Urinary bladder (tissue), 4 donors: ENCODE results near the gene LMX1A. TPM values are rescaled to one million over a fixed set of nuclear protein-coding genes. Genes with fewer than 3 reads are reported as not detected.

ENCODE experiments used
- DNase-seq: peaks from one replicate; pipeline ENCODE4 v3.0.0-alpha.2; 2015; ENCODE audit errors: extremely low spot score
- H3K27ac ChIP-seq: one replicate; pipeline ENCODE4 v1.5.1; 2013; ENCODE audit warnings: low read depth, mild to moderate bottlenecking, moderate library complexity
- H3K36me3 ChIP-seq: one replicate; pipeline ENCODE4 v1.6.1; 2013; ENCODE audit warnings: mild to moderate bottlenecking, moderate library complexity; ENCODE audit not compliant: insufficient read depth
- H3K4me1 ChIP-seq: one replicate; pipeline ENCODE4 v1.6.1; 2013; ENCODE audit warnings: mild to moderate bottlenecking, moderate library complexity; ENCODE audit not compliant: insufficient read depth
- H3K4me3 ChIP-seq: one replicate; pipeline ENCODE4 v1.5.1; 2013; ENCODE audit warnings: low read depth, low read length
- WGBS: extraction: QIAGEN DNeasy Blood & Tissue Kit; methylation state at CpG from one replicate; pipeline ENCODE4 v1.1.7; 2013; 5-methylcytosine and 5-hydroxymethylcytosine counted together
- polyA plus RNA-seq: library from polyadenylated mRNA; stranded (reverse); fragments of 200-250 nt; gene quantifications from one replicate; pipeline ENCODE4 v1.2.3, GENCODE V29; 2013
- total RNA-seq: library from RNA; depleted of rRNA; stranded (reverse); fragments of >200 nt; gene quantifications from one replicate; pipeline ENCODE4 v1.2.3, GENCODE V29; 2014
- donor health status: healthy with polysubstance abuse.
- donor health status: healthy.

LMX1A gene
- total RNA-seq (0.42 TPM), polyA plus RNA-seq (0.29 TPM)

GRCh38 chr1:165355977-165356811, at the start of gene LMX1A:
Gene LMX1A, minus strand, starts transcription at chr1:165356715. Its CDS starts 1,156 bp downstream, at chr1:165355559.
- H3K4me1 ChIP-seq, result no peaks in the 10 kb centered on the region
- H3K27ac ChIP-seq, result no peak within 1 kb of the TSS
- peak within 1 kb of the TSS; percentile 34 for H3K4me3 ChIP-seq
- no peak for DNase-seq
- no peaks in the 10 kb centered on the region for H3K36me3 ChIP-seq
- WGBS, result under 1% methylated on average over 88 of the region's 88 CpGs

GRCh38 chr1:165403835-165404482, 47.4 kb upstream of the LMX1A start:
- Histone ChIP-seq H3K27ac (no peak overlapping the region), H3K4me1 (no peaks in the 10 kb centered on the region), H3K36me3 (no peaks in the 10 kb centered on the region), H3K4me3 (no peak overlapping the region)
- DNase-seq, result no peak
- WGBS, result 43% methylated on average over 3 of the region's 3 CpGs

- no peak for DNase-seq
- Histone ChIP-seq H3K4me3 (no peak overlapping the region), H3K36me3 (no peaks in the 10 kb centered on the region), H3K4me1 (no peaks in the 10 kb centered on the region), H3K27ac (no peak overlapping the region)
- WGBS, result 93% methylated on average over 4 of the region's 4 CpGs
These were observed 46.1 kb upstream of the LMX1A start for GRCh38 chr1:165402517-165403111.

GRCh38 chr1:165397944-165398343, 41.4 kb upstream of the LMX1A start:
- DNase-seq, result no peak
- WGBS, result 31% methylated on average over 4 of the region's 4 CpGs
- Histone ChIP-seq H3K27ac (no peak overlapping the region), H3K36me3 (no peaks in the 10 kb centered on the region), H3K4me3 (no peak overlapping the region), H3K4me1 (no peaks in the 10 kb centered on the region)

- DNase-seq, result no peak
- WGBS, result 85% methylated on average over 4 of the region's 4 CpGs
- Histone ChIP-seq H3K4me3 (no peak overlapping the region), H3K4me1 (no peaks in the 10 kb centered on the region), H3K27ac (no peak overlapping the region), H3K36me3 (no peaks in the 10 kb centered on the region)
These were observed 39.4 kb upstream of the LMX1A start for GRCh38 chr1:165395901-165396300.

- H3K4me1 ChIP-seq, result no peaks in the 10 kb centered on the region
- DNase-seq, result no peak
- no peak overlapping the region for H3K27ac ChIP-seq
- no peak overlapping the region for H3K4me3 ChIP-seq
- H3K36me3 ChIP-seq, result no peaks in the 10 kb centered on the region
These were observed 39.0 kb upstream of the LMX1A start for GRCh38 chr1:165395478-165395877.

- H3K36me3 ChIP-seq, result no peaks in the 10 kb centered on the region
- WGBS, result 17% methylated on average over 19 of the region's 19 CpGs
- DNase-seq, result peak; percentile 67
- no peaks in the 10 kb centered on the region for H3K4me1 ChIP-seq
- H3K27ac ChIP-seq, result no peak overlapping the region
- no peak overlapping the region for H3K4me3 ChIP-seq
These were observed 36.4 kb upstream of the LMX1A start for GRCh38 chr1:165392634-165393571.

- Histone ChIP-seq H3K4me1 (no peaks in the 10 kb centered on the region), H3K4me3 (no peak overlapping the region), H3K27ac (no peak overlapping the region), H3K36me3 (no peaks in the 10 kb centered on the region)
- 93% methylated on average over 2 of the region's 2 CpGs for WGBS
- DNase-seq, result no peak
These were observed 33.1 kb upstream of the LMX1A start for GRCh38 chr1:165389609-165390008.

GRCh38 chr1:165387961-165388360, 31.4 kb upstream of the LMX1A start:
- DNase-seq, result no peak
- 44% methylated on average over 2 of the region's 2 CpGs for WGBS

GRCh38 chr1:165387505-165387904, 31.0 kb upstream of the LMX1A start:
- WGBS, result 82% methylated on average over 2 of the region's 2 CpGs
- peaks cover 1% of the 10 kb centered on the region for H3K4me1 ChIP-seq

More at GRCh38 chr1:165387961-165388360, 31.4 kb upstream of the LMX1A start:
- Histone ChIP-seq H3K4me1 (peaks cover under 1% of the 10 kb centered on the region), H3K27ac (no peak overlapping the region), H3K36me3 (no peaks in the 10 kb centered on the region), H3K4me3 (no peak overlapping the region)

GRCh38 chr1:165383599-165384405, 27.3 kb upstream of the LMX1A start:
- H3K4me1 ChIP-seq, result peaks cover 1% of the 10 kb centered on the region
- WGBS, result 65% methylated on average over 5 of the region's 5 CpGs
- H3K4me3 ChIP-seq, result no peak overlapping the region
- no peak overlapping the region for H3K27ac ChIP-seq
- no peaks in the 10 kb centered on the region for H3K36me3 ChIP-seq
- no peak for DNase-seq

More at GRCh38 chr1:165387505-165387904, 31.0 kb upstream of the LMX1A start:
- DNase-seq, result no peak
- no peak overlapping the region for H3K27ac ChIP-seq
- no peaks in the 10 kb centered on the region for H3K36me3 ChIP-seq
- H3K4me3 ChIP-seq, result no peak overlapping the region

- no peaks in the 10 kb centered on the region for H3K36me3 ChIP-seq
- no peak for DNase-seq
- no peak overlapping the region for H3K4me3 ChIP-seq
- WGBS, result 40% methylated on average over 6 of the region's 6 CpGs
- no peak overlapping the region for H3K27ac ChIP-seq
- peaks cover 1% of the 10 kb centered on the region for H3K4me1 ChIP-seq
These were observed 26.6 kb upstream of the LMX1A start for GRCh38 chr1:165383067-165383466.
